Trophoblast cell (in vitro differentiated cells and primary cell): Measurements from ENCODE around the gene CFAP97.

ENCODE experiments used
- DNase-seq, 2 donors: peaks; one replicate each; pipeline ENCODE4 v3.0.0-alpha.2; 2016
- H2AFZ ChIP-seq: 2 replicates; pipeline ENCODE4 v1.6.1; 2013; ENCODE audit warnings: low read length, moderate library complexity, mild to moderate bottlenecking; ENCODE audit not compliant: insufficient read depth, poor library complexity
- H2AK5ac ChIP-seq: 2 replicates; pipeline ENCODE4 v1.6.1; 2013; ENCODE audit warnings: mild to moderate bottlenecking, low read length
- H2BK120ac ChIP-seq: 2 replicates; pipeline ENCODE4 v1.6.1; 2013; ENCODE audit warnings: low read length, mild to moderate bottlenecking, moderate library complexity; ENCODE audit not compliant: insufficient read depth, poor library complexity
- H2BK12ac ChIP-seq: 2 replicates; pipeline ENCODE4 v1.6.1; 2013; ENCODE audit warnings: mild to moderate bottlenecking, low read length, moderate library complexity
- H2BK5ac ChIP-seq: 2 replicates; pipeline ENCODE4 v1.6.1; 2013; ENCODE audit warnings: low read length, low read depth, moderate library complexity, mild to moderate bottlenecking; ENCODE audit not compliant: poor library complexity
- H3K14ac ChIP-seq: 2 replicates; pipeline ENCODE4 v1.6.1; 2013; ENCODE audit warnings: mild to moderate bottlenecking, low read length
- H3K18ac ChIP-seq: 2 replicates; pipeline ENCODE4 v1.6.1; 2013; ENCODE audit warnings: mild to moderate bottlenecking, low read length
- H3K23ac ChIP-seq: 2 replicates; pipeline ENCODE4 v1.6.1; 2013; ENCODE audit warnings: low read length
- H3K27ac ChIP-seq: 2 replicates; pipeline ENCODE4 v1.5.1; 2013; ENCODE audit warnings: low read depth, mild to moderate bottlenecking, inconsistent platforms, low read length, moderate library complexity
- H3K27me3 ChIP-seq: 2 replicates; pipeline ENCODE4 v1.6.1; 2013; ENCODE audit warnings: inconsistent platforms, mild to moderate bottlenecking, low read length, moderate library complexity; ENCODE audit not compliant: insufficient read depth
- H3K36me3 ChIP-seq, 2 experiments: 1 replicate in 1 of 2; 2 replicates in 1 of 2; pipeline ENCODE4 v1.6.1; 2013; ENCODE audit warnings: low read length in 2 of 2, mild to moderate bottlenecking in 2 of 2, moderate library complexity in 1 of 2; ENCODE audit not compliant: insufficient read depth in 2 of 2, control insufficient read depth in 1 of 2
- H3K4ac ChIP-seq: 2 replicates; pipeline ENCODE4 v1.6.1; 2013; ENCODE audit warnings: low read depth, mild to moderate bottlenecking, low read length, moderate library complexity
- H3K4me1 ChIP-seq, 2 experiments: 1 replicate in 1 of 2; 2 replicates in 1 of 2; pipeline ENCODE4 v1.6.1; 2013; ENCODE audit warnings: low read length in 2 of 2, mild to moderate bottlenecking in 2 of 2, moderate library complexity in 1 of 2; ENCODE audit not compliant: insufficient read depth in 2 of 2, control insufficient read depth in 1 of 2
- H3K4me2 ChIP-seq: 2 replicates; pipeline ENCODE4 v1.6.1; 2013; ENCODE audit warnings: inconsistent platforms, mild to moderate bottlenecking, low read length, moderate library complexity
- H3K4me3 ChIP-seq: 2 replicates; pipeline ENCODE4 v1.5.1; 2013; ENCODE audit warnings: mild to moderate bottlenecking, low read depth, low read length, inconsistent platforms
- H3K79me1 ChIP-seq: one replicate; pipeline ENCODE4 v1.6.1; 2013; ENCODE audit warnings: low read length
- H3K79me2 ChIP-seq: 2 replicates; pipeline ENCODE4 v1.6.1; 2013; ENCODE audit warnings: low read length, mild to moderate bottlenecking; ENCODE audit not compliant: control insufficient read depth, insufficient read depth, poor library complexity
- H3K9ac ChIP-seq: 2 replicates; pipeline ENCODE4 v1.6.1; 2013; ENCODE audit warnings: mild to moderate bottlenecking, low read length
- H3K9me3 ChIP-seq: 2 replicates; pipeline ENCODE4 v1.6.1; 2013; ENCODE audit warnings: low read depth, mild to moderate bottlenecking, control low read depth, inconsistent platforms, low read length; ENCODE audit not compliant: insufficient read depth
- H4K12ac ChIP-seq: 2 replicates; pipeline ENCODE4 v1.6.1; 2013; ENCODE audit warnings: low read depth, mild to moderate bottlenecking, low read length, moderate library complexity
- H4K8ac ChIP-seq: 2 replicates; pipeline ENCODE4 v1.6.1; 2013; ENCODE audit warnings: low read depth, mild to moderate bottlenecking, low read length, moderate library complexity
- H4K91ac ChIP-seq: one replicate; pipeline ENCODE4 v1.6.1; 2013; ENCODE audit warnings: low read depth, mild to moderate bottlenecking, low read length, moderate library complexity
- WGBS: extraction: QIAGEN DNeasy Blood & Tissue Kit; methylation state at CpG from one replicate; pipeline ENCODE4 v1.1.7; 2013; ENCODE audit warnings: missing lambda C conversion rate; ENCODE audit not compliant: insufficient read length, insufficient coverage; ENCODE audit errors: extremely low coverage; 5-methylcytosine and 5-hydroxymethylcytosine counted together

The CFAP97 gene

DNA sequence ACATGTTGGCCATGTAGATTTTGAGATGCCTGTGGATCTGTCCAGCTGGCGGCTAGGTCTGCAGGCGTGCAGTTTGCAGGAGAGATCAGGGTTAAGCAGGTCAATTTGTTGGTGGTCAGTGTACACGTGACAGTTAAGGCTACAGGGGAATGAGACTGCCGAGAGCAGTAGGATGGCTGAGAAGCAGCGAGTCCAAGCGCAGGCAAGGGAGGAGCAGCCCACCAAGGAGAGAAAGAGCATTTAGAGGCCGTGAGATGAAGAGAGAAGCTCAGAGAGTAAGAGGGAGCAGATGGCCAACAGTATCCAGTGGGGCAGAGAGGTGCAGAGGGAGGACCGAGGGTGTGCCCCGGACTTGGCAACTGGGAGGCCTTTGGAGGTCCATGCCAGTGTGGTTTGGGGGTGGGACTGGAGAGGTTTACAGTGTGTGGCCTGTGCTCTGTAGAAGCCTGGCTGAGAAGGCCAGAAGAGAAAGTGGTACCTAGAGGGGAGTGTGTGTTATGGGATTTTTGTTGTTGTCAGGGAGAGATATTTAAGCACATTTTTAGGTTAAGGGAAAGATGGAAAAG, 24.0 kb upstream of the CFAP97 start:
- no peak overlapping the region for H4K91ac ChIP-seq
- H3K9me3 ChIP-seq = no peaks in the 10 kb centered on the region
- no CpG with 5 or more reads among the region's 9 CpGs for WGBS
- no peak overlapping the region for H3K18ac ChIP-seq
- H2BK5ac ChIP-seq = no peak overlapping the region
- no peaks in the 10 kb centered on the region for H3K36me3 ChIP-seq
- no peak overlapping the region for H4K8ac ChIP-seq
- no peak overlapping the region for H3K4ac ChIP-seq
- no peak overlapping the region for H4K12ac ChIP-seq
- H3K4me2 ChIP-seq = no peak overlapping the region
- H3K4me3 ChIP-seq = no peak overlapping the region
- no peak overlapping the region for H3K14ac ChIP-seq
- H3K27ac ChIP-seq = no peak overlapping the region
- H3K9ac ChIP-seq = no peak overlapping the region
- no peaks in the 10 kb centered on the region for H3K79me1 ChIP-seq
- H3K4me1 ChIP-seq = peaks cover 0 to 4% of the 10 kb centered on the region in 2 experiments
- H3K27me3 ChIP-seq = no peaks in the 10 kb centered on the region
- H3K23ac ChIP-seq = peak overlapping the region; percentile 34
- H2BK120ac ChIP-seq = no peak overlapping the region
- DNase-seq = no peak
- H2AK5ac ChIP-seq = no peak overlapping the region
- H2AFZ ChIP-seq = no peak overlapping the region
- H3K79me2 ChIP-seq = no peaks in the 10 kb centered on the region
- H2BK12ac ChIP-seq = no peak overlapping the region

DNA sequence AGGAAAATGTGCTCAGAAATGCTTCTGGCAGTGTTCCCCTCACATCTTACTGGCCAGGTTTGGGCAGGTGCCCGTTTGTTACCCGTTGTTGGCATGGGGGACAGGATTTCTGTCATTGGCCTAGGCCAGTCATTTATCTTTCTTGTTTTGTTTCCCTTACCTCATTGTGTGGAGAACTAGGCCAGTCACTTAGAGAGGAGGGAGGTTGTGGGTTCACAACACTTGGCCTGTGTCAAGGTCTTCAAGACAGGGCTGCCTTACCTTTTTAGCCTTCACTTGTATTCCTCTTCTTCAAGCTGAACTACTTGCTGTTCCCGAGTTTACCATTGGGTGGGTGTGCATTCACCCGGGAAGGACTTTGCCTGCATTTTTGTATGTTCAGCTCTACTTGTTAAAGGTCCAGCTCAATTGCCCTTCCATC, 23.3 kb upstream of the CFAP97 start:
- Histone ChIP-seq H3K9me3 (no peaks in the 10 kb centered on the region), H2AK5ac (no peak overlapping the region), H2BK120ac (no peak overlapping the region), H3K79me2 (no peaks in the 10 kb centered on the region), H3K4ac (no peak overlapping the region), H3K9ac (no peak overlapping the region), H3K4me1 (peaks cover 0 to 2% of the 10 kb centered on the region in 2 experiments), H3K4me2 (no peak overlapping the region), H4K12ac (no peak overlapping the region), H3K14ac (no peak overlapping the region), H3K4me3 (no peak overlapping the region), H3K23ac (no peak overlapping the region), H4K8ac (no peak overlapping the region), H3K79me1 (no peaks in the 10 kb centered on the region), H2BK12ac (no peak overlapping the region), H3K27me3 (no peaks in the 10 kb centered on the region), H2AFZ (no peak overlapping the region), H2BK5ac (no peak overlapping the region), H3K18ac (no peak overlapping the region), H4K91ac (no peak overlapping the region), H3K36me3 (no peaks in the 10 kb centered on the region), H3K27ac (no peak overlapping the region)
- WGBS = no CpG with 5 or more reads among the region's 4 CpGs
- no peak for DNase-seq

DNA sequence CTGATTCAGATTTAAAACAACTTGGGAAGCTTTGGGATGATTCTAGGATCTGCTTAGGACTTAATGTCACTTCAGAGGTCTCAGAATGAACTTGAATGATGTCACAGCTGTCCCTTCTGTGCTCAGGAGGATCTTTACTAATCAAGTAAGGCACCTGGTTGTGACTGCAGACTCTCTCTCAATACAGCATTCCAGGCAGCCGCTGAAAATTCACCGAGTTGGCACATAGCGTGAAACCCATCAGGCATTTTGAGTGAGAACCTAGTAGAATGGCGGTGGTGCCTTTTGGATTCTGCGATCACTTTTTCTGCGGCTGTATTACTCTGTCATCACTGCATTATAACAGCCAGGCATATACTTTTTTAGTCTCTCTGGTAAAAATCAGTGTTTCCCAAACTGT, 22.1 kb upstream of the CFAP97 start:
- Histone ChIP-seq H4K12ac (no peak overlapping the region), H3K27me3 (no peaks in the 10 kb centered on the region), H3K9me3 (no peaks in the 10 kb centered on the region), H2AK5ac (no peak overlapping the region), H3K4me2 (no peak overlapping the region), H3K79me2 (no peaks in the 10 kb centered on the region), H3K4me1 (no peaks in the 10 kb centered on the region), H3K27ac (no peak overlapping the region), H2AFZ (no peak overlapping the region), H4K8ac (no peak overlapping the region), H3K23ac (no peak overlapping the region), H2BK120ac (no peak overlapping the region), H3K9ac (no peak overlapping the region), H3K79me1 (no peaks in the 10 kb centered on the region), H3K14ac (no peak overlapping the region), H2BK12ac (no peak overlapping the region), H2BK5ac (no peak overlapping the region), H3K18ac (no peak overlapping the region), H3K4ac (no peak overlapping the region), H4K91ac (no peak overlapping the region), H3K4me3 (no peak overlapping the region), H3K36me3 (peaks cover 0 to 2% of the 10 kb centered on the region in 2 experiments)
- WGBS = no CpG with 5 or more reads among the region's 6 CpGs
- DNase-seq = no peak

DNA sequence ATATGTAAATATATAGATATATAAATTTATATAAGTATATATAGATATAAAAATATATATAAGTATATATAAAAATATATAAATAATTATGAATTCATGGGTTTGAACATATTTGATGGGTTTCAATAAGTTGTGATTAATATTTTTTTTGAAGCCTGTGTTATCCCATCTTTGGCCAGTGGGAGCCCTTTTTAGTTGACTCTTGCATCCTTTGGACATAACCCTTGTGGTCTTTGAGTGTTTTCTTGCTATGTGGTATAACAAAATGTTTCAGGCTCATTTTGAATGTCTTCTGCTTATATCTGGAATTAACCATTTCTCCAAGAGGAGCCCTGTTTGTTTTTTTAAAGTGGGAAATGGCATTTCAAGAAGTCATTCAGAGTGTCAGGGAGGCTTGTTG, 20.8 kb upstream of the CFAP97 start:
- H3K14ac ChIP-seq = no peak overlapping the region
- no peaks in the 10 kb centered on the region for H3K9me3 ChIP-seq
- no peak overlapping the region for H3K23ac ChIP-seq
- H4K8ac ChIP-seq = no peak overlapping the region
- H2AFZ ChIP-seq = no peak overlapping the region
- H3K18ac ChIP-seq = no peak overlapping the region
- H3K4me3 ChIP-seq = no peak overlapping the region
- H2BK12ac ChIP-seq = no peak overlapping the region
- H4K12ac ChIP-seq = no peak overlapping the region
- no peak overlapping the region for H3K9ac ChIP-seq
- H4K91ac ChIP-seq = no peak overlapping the region
- no peak overlapping the region for H2AK5ac ChIP-seq
- H3K27me3 ChIP-seq = no peaks in the 10 kb centered on the region
- no peaks in the 10 kb centered on the region for H3K79me2 ChIP-seq
- H3K27ac ChIP-seq = no peak overlapping the region
- no peak overlapping the region for H2BK5ac ChIP-seq
- H2BK120ac ChIP-seq = no peak overlapping the region
- no peaks in the 10 kb centered on the region for H3K4me1 ChIP-seq
- H3K36me3 ChIP-seq = peaks cover 0 to 2% of the 10 kb centered on the region in 2 experiments
- no peak overlapping the region for H3K4me2 ChIP-seq
- H3K4ac ChIP-seq = no peak overlapping the region
- no peak for DNase-seq
- H3K79me1 ChIP-seq = no peaks in the 10 kb centered on the region
